Measurements from ENCODE around the gene RNASEH2B.

RNASEH2B gene

DNA sequence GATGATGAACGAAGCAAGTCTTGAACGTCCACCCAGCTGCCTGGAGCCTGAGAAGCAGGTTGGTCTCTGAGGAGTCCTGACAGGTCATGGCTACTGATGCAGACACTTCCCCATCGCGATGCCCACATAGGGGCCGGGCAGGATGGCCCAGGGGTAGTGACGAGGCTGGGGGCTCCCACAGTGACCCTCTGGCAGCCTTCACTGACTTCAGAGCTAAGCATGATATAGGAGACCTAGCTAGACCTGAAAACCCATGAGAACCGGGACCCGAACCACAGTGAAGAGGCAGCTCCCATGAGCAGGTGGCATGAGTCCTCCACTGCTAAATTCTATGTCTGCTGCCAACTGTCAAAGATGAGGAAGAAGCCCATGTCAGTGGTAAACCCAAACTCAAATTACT is 91.7 kb downstream of the RNASEH2B start:
- H2BK5ac ChIP-seq (ENCODE audit: low read depth, low read length, poor library complexity, severe bottlenecking): no peak overlapping the region
- H2AK5ac ChIP-seq (ENCODE audit: low read length, severe bottlenecking): no peak overlapping the region
- H2AFZ ChIP-seq (ENCODE audit: low read depth, low read length): no peak overlapping the region
- no peak overlapping the region for H4K91ac ChIP-seq (ENCODE audit: low read length)
- H3K4ac ChIP-seq (ENCODE audit: low read depth in 1 of 2, low read length in 2 of 2): no peak overlapping the region
- no peaks in the 10 kb centered on the region for H3K79me1 ChIP-seq (replicated peaks; ENCODE audit: low read length, poor library complexity, severe bottlenecking)
- peak overlapping the region in 1 of 2 experiments; percentile 55 for H3K14ac ChIP-seq (ENCODE audit: low read length in 2 of 2)
- H3K27ac ChIP-seq (ENCODE audit: low read length, poor library complexity, severe bottlenecking): no peak overlapping the region
- H3K4me1 ChIP-seq (ENCODE audit: control insufficient read depth, insufficient read depth, low read depth, low read length): peaks cover 2% of the 10 kb centered on the region
- no peak overlapping the region for H2BK120ac ChIP-seq (ENCODE audit: low read depth, low read length)
- H3K9me3 ChIP-seq (ENCODE audit: control insufficient read depth, low read length): no peaks in the 10 kb centered on the region
- no peak overlapping the region for H2BK12ac ChIP-seq (ENCODE audit: low read length in 2 of 2)
- H3K4me3 ChIP-seq (ENCODE audit: insufficient read depth in 1 of 2, low read depth in 1 of 2, low read length in 2 of 2): no peak overlapping the region
- H2BK15ac ChIP-seq (ENCODE audit: low read depth, poor library complexity, severe bottlenecking): no peak overlapping the region
- H3K36me3 ChIP-seq (ENCODE audit: control insufficient read depth in 1 of 2, insufficient read depth in 2 of 2, low read depth in 1 of 2, low read length in 2 of 2): no peaks in the 10 kb centered on the region
- H3K4me2 ChIP-seq (ENCODE audit: low read length, poor library complexity, severe bottlenecking): no peak overlapping the region
- H3K9ac ChIP-seq (ENCODE audit: low read length): no peak overlapping the region
- DNase-seq: no peak
- H3K18ac ChIP-seq (ENCODE audit: low read depth in 1 of 2, low read length in 2 of 2): no peak overlapping the region
- WGBS: 87% methylated on average over 8 of the region's 8 CpGs
- peaks cover 34 to 43% of the 10 kb centered on the region in 2 experiments for H3K27me3 ChIP-seq (ENCODE audit: control insufficient read depth in 1 of 2, insufficient read depth in 1 of 2, low read length in 2 of 2)
- H4K8ac ChIP-seq (ENCODE audit: low read length): no peak overlapping the region
- H3K23ac ChIP-seq (ENCODE audit: low read length in 2 of 2): no peak overlapping the region

DNA sequence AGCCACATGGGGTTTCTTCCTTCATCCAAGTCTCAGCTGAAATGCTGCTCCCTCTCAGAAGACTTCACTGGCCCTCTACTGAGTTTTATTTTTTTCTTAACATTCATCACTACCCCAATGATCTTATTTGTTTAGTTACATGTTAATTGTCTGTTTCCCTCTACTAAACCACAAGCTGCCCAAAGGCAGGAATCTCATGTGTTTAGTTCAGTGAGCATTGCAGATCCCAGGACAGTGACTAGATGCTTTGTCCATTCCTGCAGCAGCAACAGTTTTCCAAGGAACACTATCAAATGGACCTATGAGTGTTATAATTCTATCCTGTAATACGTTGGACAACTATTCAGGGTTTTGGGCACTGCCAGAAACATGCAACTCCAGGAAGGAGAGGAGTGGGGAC is 93.1 kb downstream of the RNASEH2B start:
- no peak overlapping the region for H4K8ac ChIP-seq (ENCODE audit: low read length)
- H3K4me1 ChIP-seq (ENCODE audit: control insufficient read depth, insufficient read depth, low read depth, low read length): peaks cover 2% of the 10 kb centered on the region
- no peak overlapping the region for H4K91ac ChIP-seq (ENCODE audit: low read length)
- H2BK120ac ChIP-seq (ENCODE audit: low read depth, low read length): no peak overlapping the region
- no peak overlapping the region for H3K23ac ChIP-seq (ENCODE audit: low read length in 2 of 2)
- WGBS: 62% methylated on average over 1 of the region's 1 CpG
- H3K27ac ChIP-seq (ENCODE audit: low read length, poor library complexity, severe bottlenecking): no peak overlapping the region
- H3K4me3 ChIP-seq (ENCODE audit: insufficient read depth in 1 of 2, low read depth in 1 of 2, low read length in 2 of 2): no peak overlapping the region
- H2BK12ac ChIP-seq (ENCODE audit: low read length in 2 of 2): no peak overlapping the region
- H3K9me3 ChIP-seq (ENCODE audit: control insufficient read depth, low read length): no peaks in the 10 kb centered on the region
- H2AFZ ChIP-seq (ENCODE audit: low read depth, low read length): no peak overlapping the region
- H3K27me3 ChIP-seq (ENCODE audit: control insufficient read depth in 1 of 2, insufficient read depth in 1 of 2, low read length in 2 of 2): peaks cover 35 to 45% of the 10 kb centered on the region in 2 experiments
- H3K36me3 ChIP-seq (ENCODE audit: control insufficient read depth in 1 of 2, insufficient read depth in 2 of 2, low read depth in 1 of 2, low read length in 2 of 2): no peaks in the 10 kb centered on the region
- H3K18ac ChIP-seq (ENCODE audit: low read depth in 1 of 2, low read length in 2 of 2): peak overlapping the region in 1 of 2 experiments; percentile 18
- H3K4ac ChIP-seq (ENCODE audit: low read depth in 1 of 2, low read length in 2 of 2): no peak overlapping the region
- H3K9ac ChIP-seq (ENCODE audit: low read length): no peak overlapping the region
- H3K79me1 ChIP-seq (replicated peaks; ENCODE audit: low read length, poor library complexity, severe bottlenecking): no peaks in the 10 kb centered on the region
- DNase-seq: peak; percentile 52
- no peak overlapping the region for H2BK15ac ChIP-seq (ENCODE audit: low read depth, poor library complexity, severe bottlenecking)
- no peak overlapping the region for H2BK5ac ChIP-seq (ENCODE audit: low read depth, low read length, poor library complexity, severe bottlenecking)
- H2AK5ac ChIP-seq (ENCODE audit: low read length, severe bottlenecking): no peak overlapping the region
- no peak overlapping the region for H3K14ac ChIP-seq (ENCODE audit: low read length in 2 of 2)
- no peak overlapping the region for H3K4me2 ChIP-seq (ENCODE audit: low read length, poor library complexity, severe bottlenecking)

DNA sequence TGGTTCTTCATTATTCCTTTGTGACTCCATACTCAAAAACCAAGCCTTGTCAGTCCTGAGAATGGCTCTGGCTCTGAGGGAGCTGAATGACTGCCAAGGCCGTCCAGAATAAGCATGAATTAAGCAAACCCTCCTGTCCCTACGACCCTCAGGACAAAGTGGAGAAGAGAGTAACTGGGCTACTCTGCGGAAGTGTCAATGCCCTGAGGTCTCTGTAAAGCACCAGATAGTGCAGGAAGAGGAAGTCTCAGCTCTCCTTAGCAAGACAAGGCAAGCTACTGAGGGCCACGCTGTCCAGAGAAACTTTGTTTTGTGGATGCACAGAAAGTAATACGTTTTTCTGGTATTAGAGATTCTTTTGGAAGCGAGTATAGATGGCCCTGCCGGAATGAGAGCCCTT is 94.1 kb downstream of the RNASEH2B start:
- Histone ChIP-seq H2AFZ (ENCODE audit: low read depth, low read length) (no peak overlapping the region), H2BK5ac (ENCODE audit: low read depth, low read length, poor library complexity, severe bottlenecking) (no peak overlapping the region), H3K36me3 (ENCODE audit: control insufficient read depth in 1 of 2, insufficient read depth in 2 of 2, low read depth in 1 of 2, low read length in 2 of 2) (no peaks in the 10 kb centered on the region), H4K91ac (ENCODE audit: low read length) (no peak overlapping the region), H3K23ac (ENCODE audit: low read length in 2 of 2) (no peak overlapping the region), H2BK15ac (ENCODE audit: low read depth, poor library complexity, severe bottlenecking) (no peak overlapping the region), H3K4me2 (ENCODE audit: low read length, poor library complexity, severe bottlenecking) (no peak overlapping the region), H3K4me1 (ENCODE audit: control insufficient read depth, insufficient read depth, low read depth, low read length) (peaks cover 2% of the 10 kb centered on the region), H3K9ac (ENCODE audit: low read length) (no peak overlapping the region), H3K4ac (ENCODE audit: low read depth in 1 of 2, low read length in 2 of 2) (no peak overlapping the region), H2BK120ac (ENCODE audit: low read depth, low read length) (no peak overlapping the region), H3K79me1 (replicated peaks; ENCODE audit: low read length, poor library complexity, severe bottlenecking) (no peaks in the 10 kb centered on the region), H2AK5ac (ENCODE audit: low read length, severe bottlenecking) (no peak overlapping the region), H3K14ac (ENCODE audit: low read length in 2 of 2) (no peak overlapping the region), H3K9me3 (ENCODE audit: control insufficient read depth, low read length) (no peaks in the 10 kb centered on the region), H3K27ac (ENCODE audit: low read length, poor library complexity, severe bottlenecking) (no peak overlapping the region), H3K4me3 (ENCODE audit: insufficient read depth in 1 of 2, low read depth in 1 of 2, low read length in 2 of 2) (no peak overlapping the region), H3K27me3 (ENCODE audit: control insufficient read depth in 1 of 2, insufficient read depth in 1 of 2, low read length in 2 of 2) (peaks cover 35 to 51% of the 10 kb centered on the region in 2 experiments), H2BK12ac (ENCODE audit: low read length in 2 of 2) (no peak overlapping the region), H4K8ac (ENCODE audit: low read length) (no peak overlapping the region), H3K18ac (ENCODE audit: low read depth in 1 of 2, low read length in 2 of 2) (no peak overlapping the region)
- 83% methylated on average over 7 of the region's 7 CpGs for WGBS
- no peak for DNase-seq

- Histone ChIP-seq H2AFZ (ENCODE audit: low read depth, low read length) (no peak overlapping the region), H2BK15ac (ENCODE audit: low read depth, poor library complexity, severe bottlenecking) (no peak overlapping the region), H3K4me3 (ENCODE audit: insufficient read depth in 1 of 2, low read depth in 1 of 2, low read length in 2 of 2) (no peak overlapping the region), H3K9me3 (ENCODE audit: control insufficient read depth, low read length) (no peaks in the 10 kb centered on the region), H3K4me2 (ENCODE audit: low read length, poor library complexity, severe bottlenecking) (no peak overlapping the region), H3K4me1 (ENCODE audit: control insufficient read depth, insufficient read depth, low read depth, low read length) (peaks cover 2% of the 10 kb centered on the region), H3K27me3 (ENCODE audit: control insufficient read depth in 1 of 2, insufficient read depth in 1 of 2, low read length in 2 of 2) (peaks cover 35 to 50% of the 10 kb centered on the region in 2 experiments), H2AK5ac (ENCODE audit: low read length, severe bottlenecking) (no peak overlapping the region), H3K4ac (ENCODE audit: low read depth in 1 of 2, low read length in 2 of 2) (no peak overlapping the region), H3K27ac (ENCODE audit: low read length, poor library complexity, severe bottlenecking) (no peak overlapping the region), H2BK120ac (ENCODE audit: low read depth, low read length) (no peak overlapping the region), H4K91ac (ENCODE audit: low read length) (no peak overlapping the region), H3K9ac (ENCODE audit: low read length) (no peak overlapping the region), H2BK12ac (ENCODE audit: low read length in 2 of 2) (no peak overlapping the region), H3K79me1 (replicated peaks; ENCODE audit: low read length, poor library complexity, severe bottlenecking) (no peaks in the 10 kb centered on the region), H2BK5ac (ENCODE audit: low read depth, low read length, poor library complexity, severe bottlenecking) (no peak overlapping the region), H4K8ac (ENCODE audit: low read length) (no peak overlapping the region), H3K14ac (ENCODE audit: low read length in 2 of 2) (no peak overlapping the region), H3K36me3 (ENCODE audit: control insufficient read depth in 1 of 2, insufficient read depth in 2 of 2, low read depth in 1 of 2, low read length in 2 of 2) (no peaks in the 10 kb centered on the region), H3K23ac (ENCODE audit: low read length in 2 of 2) (no peak overlapping the region), H3K18ac (ENCODE audit: low read depth in 1 of 2, low read length in 2 of 2) (no peak overlapping the region)
- WGBS: 87% methylated on average over 18 of the region's 18 CpGs
- DNase-seq: no peak
Measured at GRCh38 chr13:51004111-51004865, 94.7 kb downstream of the RNASEH2B start.

Measured in mesenchymal stem cell (in vitro differentiated cells and primary cell).